SK-N-SH (cell line): ENCODE results near the gene CDH3. TPM values are rescaled to one million over a fixed set of nuclear protein-coding genes. Genes with fewer than 3 reads are reported as not detected.

Experiments
- CTCF ChIA-PET: fragments of 300-600, 350-600 bp; formaldehyde crosslinking; extraction: SDS; loops from one replicate; lab custom pipeline; 2021; lab: Yijun Ruan, JAX
- POLR2A ChIA-PET: fragments of 350-600 bp; sonication (Branson Sonifier 250); formaldehyde crosslinking; extraction: SDS; loops from one replicate; lab custom pipeline; 2020; ENCODE audit warnings: antibody characterized with exemption, inconsistent platforms; lab: Yijun Ruan, JAX
- DNase-seq: peaks from one replicate; pipeline ENCODE4 v3.0.0; 2012
- H2AFZ ChIP-seq: fragments of 200-600 bp; sonication (generic); 2 replicates; pipeline ENCODE4 v1.8.1; 2016; ENCODE audit warnings: antibody characterized with exemption, mild to moderate bottlenecking, low read depth
- H3F3A ChIP-seq: fragments of 200-600 bp; sonication (generic); replicated peaks from 2 replicates; pipeline ENCODE3; 2016; ENCODE audit warnings: antibody characterized with exemption, mild to moderate bottlenecking; ENCODE audit not compliant: insufficient read depth
- H3K27ac ChIP-seq, 2 experiments: fragments of 200-500 bp in 1 of 2; fragments of 200-600 bp in 1 of 2; sonication (Bioruptor generic) in 1 of 2; sonication (generic), shearing (Covaris generic) in 1 of 2; 2 replicates each; pipeline versions ENCODE4 v1.5.1 to v1.6.1; 2014 to 2016; ENCODE audit warnings: low read depth in 2 of 2, inconsistent platforms in 1 of 2, low read length in 1 of 2, mild to moderate bottlenecking in 1 of 2, mixed read lengths in 1 of 2
- H3K27me3 ChIP-seq: fragments of 200-600 bp; sonication (generic), shearing (Covaris generic); 2 replicates; pipeline ENCODE4 v1.6.1; 2016; ENCODE audit warnings: mixed run types; ENCODE audit not compliant: insufficient read depth
- H3K36me3 ChIP-seq, 2 experiments: fragments of 200-500 bp in 1 of 2; fragments of 200-600 bp in 1 of 2; sonication (Bioruptor generic) in 1 of 2; sonication (generic) in 1 of 2; replicated peaks in 1 of 2; 2 replicates each; pipeline versions ENCODE3 to v1.5.1; 2014 to 2016; ENCODE audit warnings: low read length in 1 of 2, mild to moderate bottlenecking in 1 of 2; ENCODE audit not compliant: insufficient read depth in 2 of 2, control insufficient read depth in 1 of 2
- H3K4me1 ChIP-seq, 2 experiments: fragments of 200-500 bp in 1 of 2; fragments of 200-600 bp in 1 of 2; sonication (Bioruptor generic) in 1 of 2; sonication (generic), shearing (Covaris generic) in 1 of 2; 2 replicates each; pipeline versions ENCODE4 v1.5.1 to v1.6.1; 2014 to 2016; ENCODE audit warnings: low read depth in 1 of 2, low read length in 1 of 2, mixed run types in 1 of 2; ENCODE audit not compliant: insufficient read depth in 2 of 2, control insufficient read depth in 1 of 2
- H3K4me2 ChIP-seq: fragments of 200-600 bp; sonication (generic), shearing (Covaris generic); 2 replicates; pipeline ENCODE4 v1.6.1; 2017; ENCODE audit warnings: mixed run types
- H3K4me3 ChIP-seq, 2 experiments: fragments of 200-500 bp in 1 of 2; fragments of 200-600 bp in 1 of 2; sonication (Bioruptor generic) in 1 of 2; sonication (generic), shearing (Covaris generic) in 1 of 2; 2 replicates each; pipeline versions ENCODE4 v1.5.1 to v1.8.1; 2014 to 2016; ENCODE audit warnings: low read depth in 2 of 2, inconsistent platforms in 1 of 2, low read length in 1 of 2, mild to moderate bottlenecking in 1 of 2, mixed read lengths in 1 of 2, moderate library complexity in 1 of 2
- H3K79me2 ChIP-seq: fragments of 200-600 bp; sonication (generic); 2 replicates; pipeline ENCODE4 v1.8.1; 2017; ENCODE audit warnings: mild to moderate bottlenecking; ENCODE audit not compliant: insufficient read depth
- H3K9ac ChIP-seq: fragments of 200-600 bp; sonication (generic); 2 replicates; pipeline ENCODE4 v1.6.1; 2017; ENCODE audit warnings: mixed run types
- H3K9me2 ChIP-seq: fragments of 200-600 bp; sonication (generic); 2 replicates; pipeline ENCODE4 v1.6.1; 2017; ENCODE audit warnings: mixed run types
- H3K9me3 ChIP-seq: fragments of 200-600 bp; sonication (generic); 2 replicates; pipeline ENCODE4 v1.6.1; 2017; ENCODE audit warnings: mixed run types, mild to moderate bottlenecking, moderate library complexity
- H4K20me1 ChIP-seq: fragments of 200-600 bp; sonication (generic); 2 replicates; pipeline ENCODE4 v1.6.1; 2017; ENCODE audit warnings: mild to moderate bottlenecking, mixed run types; ENCODE audit not compliant: insufficient read depth
- CHD2 ChIP-seq: fragments of 150-350 bp; IDR thresholded peaks from 2 replicates; pipeline ENCODE4 v1.6.1; 2018; ENCODE audit warnings: low read length; ENCODE audit not compliant: partially characterized antibody
- ELF1 ChIP-seq: IDR thresholded peaks from 2 replicates; pipeline ENCODE4 v1.4.0; 2012
- FOXJ3 ChIP-seq: sonication (generic); formaldehyde crosslinking; IDR thresholded peaks from 2 replicates; pipeline ENCODE4 v1.5.1; 2020; ENCODE audit warnings: mild to moderate bottlenecking, missing genetic modification reagents
- FOXM1 ChIP-seq: IDR thresholded peaks from 2 replicates; pipeline ENCODE4 v1.4.0; 2012; ENCODE audit warnings: low read depth, mild to moderate bottlenecking
- GABPA ChIP-seq: IDR thresholded peaks from 2 replicates; pipeline ENCODE4 v1.4.0; 2012; ENCODE audit warnings: low read depth, mild to moderate bottlenecking
- GATA2 ChIP-seq: sonication (generic); formaldehyde crosslinking; IDR thresholded peaks from 2 replicates; pipeline ENCODE4 v1.5.0; 2020; ENCODE audit warnings: mild to moderate bottlenecking, missing genetic modification reagents
- IRF3 ChIP-seq: fragments of 150-350 bp; IDR thresholded peaks from 2 replicates; pipeline ENCODE4 v1.6.1; 2016; ENCODE audit warnings: mild to moderate bottlenecking, low read depth, low read length
- JUND ChIP-seq: IDR thresholded peaks from 2 replicates; pipeline ENCODE4 v1.4.0; 2012
- MEF2A ChIP-seq: IDR thresholded peaks from 2 replicates; pipeline ENCODE4 v1.4.0; 2012; ENCODE audit warnings: low read depth, borderline replicate concordance
- NFIC ChIP-seq: IDR thresholded peaks from 2 replicates; pipeline ENCODE4 v1.4.0; 2012; ENCODE audit warnings: borderline replicate concordance
- RFX5 ChIP-seq: IDR thresholded peaks from 2 replicates; pipeline ENCODE4 v1.6.1; 2012; ENCODE audit warnings: mild to moderate bottlenecking, improper control_type of control experiment, low read length
- RXRA ChIP-seq: IDR thresholded peaks from 2 replicates; pipeline ENCODE4 v1.4.0; 2012; ENCODE audit warnings: low read depth, mild to moderate bottlenecking, borderline replicate concordance
- SMC3 ChIP-seq: IDR thresholded peaks from 2 replicates; pipeline ENCODE4 v1.6.1; 2012; ENCODE audit warnings: low read depth, low read length, improper control_type of control experiment
- TAF1 ChIP-seq: IDR thresholded peaks from 2 replicates; pipeline ENCODE4 v1.6.1; 2012; ENCODE audit warnings: low read depth, mild to moderate bottlenecking, low read length, moderate library complexity, borderline replicate concordance
- TCF12 ChIP-seq: IDR thresholded peaks from 2 replicates; pipeline ENCODE4 v1.4.0; 2012
- YY1 ChIP-seq: IDR thresholded peaks from 2 replicates; pipeline ENCODE4 v1.4.0; 2012; ENCODE audit warnings: low read depth, mild to moderate bottlenecking
- WGBS: methylation state at CpG from one replicate; pipeline ENCODE4 v1.1.6; 2017; ENCODE audit warnings: low lambda C conversion rate; 5-methylcytosine and 5-hydroxymethylcytosine counted together
- polyA plus RNA-seq, 3 experiments: library from polyadenylated mRNA; depleted of rRNA; stranded (reverse); fragments of >200 nt; gene quantifications; 2 replicates each; pipeline ENCODE4 v1.2.3, GENCODE V29; 2012
- TF ChIP-seq, protein P1 (sequence below): fragments of 200-600 bp; sonication (generic); IDR thresholded peaks from 2 replicates; pipeline ENCODE4 v1.6.1; 2017; ENCODE audit warnings: antibody characterized with exemption, mild to moderate bottlenecking, moderate library complexity
- TF ChIP-seq, protein P2 (sequence below): IDR thresholded peaks from 2 replicates; pipeline ENCODE4 v1.4.0; 2012; ENCODE audit warnings: low read depth, borderline replicate concordance
- TF ChIP-seq, protein P3 (sequence below): IDR thresholded peaks from 2 replicates; pipeline ENCODE4; 2012

Gene CDH3
- polyA plus RNA-seq, 1 of the 3 experiments (the other 2 are of a cell fraction): not detected

DNA sequence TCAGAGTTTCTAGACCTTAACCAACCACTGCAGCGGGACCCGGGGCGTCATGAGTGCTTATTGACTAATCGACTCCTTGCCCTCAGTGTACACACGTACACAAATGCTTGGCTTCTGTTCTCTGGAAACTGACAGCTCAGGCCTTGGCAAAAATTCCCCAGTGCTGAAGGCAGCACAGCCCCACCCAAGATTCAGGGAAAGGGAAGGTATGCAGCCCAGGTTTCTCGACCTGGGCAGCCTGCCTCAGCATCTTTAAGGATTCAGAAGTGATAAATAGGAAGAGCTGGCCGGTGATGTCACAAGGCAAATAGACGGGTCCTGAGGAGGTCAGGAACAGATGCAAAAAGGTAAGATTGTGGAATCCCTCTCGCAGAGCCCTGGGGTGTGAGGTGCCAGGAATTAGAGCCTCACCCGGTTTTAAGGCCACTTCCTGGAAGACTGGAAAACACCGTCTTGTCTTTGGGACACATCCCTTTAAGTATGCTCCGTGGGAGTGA lies 9.0 kb upstream of the CDH3 start:
- H3K4me1 ChIP-seq: no peaks in the 10 kb centered on the region
- H3K9me2 ChIP-seq: no peaks in the 10 kb centered on the region
- H3K4me3 ChIP-seq: no peak overlapping the region
- WGBS: 47% methylated on average over 12 of the region's 12 CpGs
- no peaks in the 10 kb centered on the region for H4K20me1 ChIP-seq
- no peak for DNase-seq
- no peak overlapping the region for H3K4me2 ChIP-seq
- no peaks in the 10 kb centered on the region for H3K9me3 ChIP-seq
- ChIA-PET POLR2A (no interaction called here), CTCF (interaction anchor here (1.3 kb wide), 1 partner anchor 108 kb away, joined by 4 read pairs; no protein-coding TSS in a partner anchor)
- H3K9ac ChIP-seq: no peak overlapping the region
- no peak overlapping the region for H3K27ac ChIP-seq
- H2AFZ ChIP-seq: no peak overlapping the region
- H3K79me2 ChIP-seq: no peaks in the 10 kb centered on the region
- H3K36me3 ChIP-seq: no peaks in the 10 kb centered on the region
- H3K27me3 ChIP-seq: no peaks in the 10 kb centered on the region
- TF ChIP-seq RXRA (no peak), GATA2 (CRISPR knock-in tag) (no peak), GABPA (no peak), TAF1 (no peak), CHD2 (no peak), RFX5 (no peak), IRF3 (no peak), SMC3 (no peak), YY1 (no peak), ELF1 (no peak), NFIC (no peak), MEF2A (no peak), FOXJ3 (CRISPR knock-in tag) (no peak), FOXM1 (no peak), TCF12 (no peak), JUND (no peak)
- TF ChIP-seq, protein P1, sequence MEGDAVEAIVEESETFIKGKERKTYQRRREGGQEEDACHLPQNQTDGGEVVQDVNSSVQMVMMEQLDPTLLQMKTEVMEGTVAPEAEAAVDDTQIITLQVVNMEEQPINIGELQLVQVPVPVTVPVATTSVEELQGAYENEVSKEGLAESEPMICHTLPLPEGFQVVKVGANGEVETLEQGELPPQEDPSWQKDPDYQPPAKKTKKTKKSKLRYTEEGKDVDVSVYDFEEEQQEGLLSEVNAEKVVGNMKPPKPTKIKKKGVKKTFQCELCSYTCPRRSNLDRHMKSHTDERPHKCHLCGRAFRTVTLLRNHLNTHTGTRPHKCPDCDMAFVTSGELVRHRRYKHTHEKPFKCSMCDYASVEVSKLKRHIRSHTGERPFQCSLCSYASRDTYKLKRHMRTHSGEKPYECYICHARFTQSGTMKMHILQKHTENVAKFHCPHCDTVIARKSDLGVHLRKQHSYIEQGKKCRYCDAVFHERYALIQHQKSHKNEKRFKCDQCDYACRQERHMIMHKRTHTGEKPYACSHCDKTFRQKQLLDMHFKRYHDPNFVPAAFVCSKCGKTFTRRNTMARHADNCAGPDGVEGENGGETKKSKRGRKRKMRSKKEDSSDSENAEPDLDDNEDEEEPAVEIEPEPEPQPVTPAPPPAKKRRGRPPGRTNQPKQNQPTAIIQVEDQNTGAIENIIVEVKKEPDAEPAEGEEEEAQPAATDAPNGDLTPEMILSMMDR: no peak
- TF ChIP-seq, protein P2, sequence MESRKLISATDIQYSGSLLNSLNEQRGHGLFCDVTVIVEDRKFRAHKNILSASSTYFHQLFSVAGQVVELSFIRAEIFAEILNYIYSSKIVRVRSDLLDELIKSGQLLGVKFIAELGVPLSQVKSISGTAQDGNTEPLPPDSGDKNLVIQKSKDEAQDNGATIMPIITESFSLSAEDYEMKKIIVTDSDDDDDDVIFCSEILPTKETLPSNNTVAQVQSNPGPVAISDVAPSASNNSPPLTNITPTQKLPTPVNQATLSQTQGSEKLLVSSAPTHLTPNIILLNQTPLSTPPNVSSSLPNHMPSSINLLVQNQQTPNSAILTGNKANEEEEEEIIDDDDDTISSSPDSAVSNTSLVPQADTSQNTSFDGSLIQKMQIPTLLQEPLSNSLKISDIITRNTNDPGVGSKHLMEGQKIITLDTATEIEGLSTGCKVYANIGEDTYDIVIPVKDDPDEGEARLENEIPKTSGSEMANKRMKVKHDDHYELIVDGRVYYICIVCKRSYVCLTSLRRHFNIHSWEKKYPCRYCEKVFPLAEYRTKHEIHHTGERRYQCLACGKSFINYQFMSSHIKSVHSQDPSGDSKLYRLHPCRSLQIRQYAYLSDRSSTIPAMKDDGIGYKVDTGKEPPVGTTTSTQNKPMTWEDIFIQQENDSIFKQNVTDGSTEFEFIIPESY: no peak
- TF ChIP-seq, protein P3, sequence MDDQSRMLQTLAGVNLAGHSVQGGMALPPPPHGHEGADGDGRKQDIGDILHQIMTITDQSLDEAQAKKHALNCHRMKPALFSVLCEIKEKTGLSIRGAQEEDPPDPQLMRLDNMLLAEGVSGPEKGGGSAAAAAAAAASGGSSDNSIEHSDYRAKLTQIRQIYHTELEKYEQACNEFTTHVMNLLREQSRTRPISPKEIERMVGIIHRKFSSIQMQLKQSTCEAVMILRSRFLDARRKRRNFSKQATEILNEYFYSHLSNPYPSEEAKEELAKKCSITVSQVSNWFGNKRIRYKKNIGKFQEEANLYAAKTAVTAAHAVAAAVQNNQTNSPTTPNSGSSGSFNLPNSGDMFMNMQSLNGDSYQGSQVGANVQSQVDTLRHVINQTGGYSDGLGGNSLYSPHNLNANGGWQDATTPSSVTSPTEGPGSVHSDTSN: no peak
- no peaks in the 10 kb centered on the region for H3F3A ChIP-seq
